ENCODE measurements around the gene ZMYM1.
A peak's percentile ranks its signal among the peaks of the same experiment; 100 is the strongest.
"Not testable (repeated sequence)": the region's sequence is repeated elsewhere in the genome, so short reads cannot be mapped to it uniquely, and the experiment has no call there.

ZMYM1 gene

DNA sequence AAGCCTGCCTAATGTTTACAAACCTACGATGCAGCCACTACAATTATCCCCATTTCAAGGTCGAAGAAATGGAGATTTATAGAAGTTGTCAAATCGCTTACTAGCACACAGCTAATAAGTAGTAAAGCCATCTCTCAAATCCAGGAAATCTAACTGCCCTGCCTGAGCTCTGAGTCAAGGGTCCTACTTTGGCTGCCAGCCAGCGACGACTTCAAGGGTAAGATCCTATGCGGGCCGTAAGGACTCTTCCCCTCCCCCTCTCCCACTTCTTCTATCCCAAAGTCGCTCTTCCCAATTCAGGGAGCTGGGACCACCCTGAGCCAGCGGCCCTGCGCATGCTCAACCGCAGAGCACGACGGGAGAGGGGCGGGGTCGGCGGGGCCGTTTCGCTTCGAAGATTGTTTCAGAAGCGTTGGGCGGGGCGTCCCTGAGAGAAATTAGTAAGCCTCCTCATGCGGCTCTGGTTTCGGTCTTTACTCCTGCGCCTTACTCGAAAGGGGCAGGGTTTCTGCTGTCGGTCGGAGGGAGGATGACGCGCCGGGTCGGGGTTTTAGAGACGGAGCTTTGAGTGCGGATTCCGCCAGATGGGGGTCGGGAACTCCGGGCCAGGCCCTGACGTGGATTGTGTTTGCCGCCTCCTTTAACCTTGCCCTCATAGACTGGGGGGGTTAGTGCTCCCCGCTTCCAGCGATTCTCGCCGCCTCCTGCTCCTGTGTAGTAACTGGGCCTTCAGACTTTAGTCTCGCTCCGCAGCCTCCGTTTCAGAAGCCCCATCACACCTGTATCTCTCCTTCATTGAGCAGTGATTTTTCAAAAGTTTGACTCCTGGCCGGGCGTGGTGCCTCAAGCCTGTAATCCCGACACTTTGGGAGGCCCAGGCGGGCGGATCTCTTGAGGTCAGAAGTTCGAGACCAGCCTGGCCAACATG, at the start of gene ZMYM1:
ZMYM1 (plus strand) TSS at position 383 of the 928 bp plus-strand sequence. CDS start 14,603 bp downstream, outside the sequence.
- peak; percentile 94 for DNase-seq

DNA sequence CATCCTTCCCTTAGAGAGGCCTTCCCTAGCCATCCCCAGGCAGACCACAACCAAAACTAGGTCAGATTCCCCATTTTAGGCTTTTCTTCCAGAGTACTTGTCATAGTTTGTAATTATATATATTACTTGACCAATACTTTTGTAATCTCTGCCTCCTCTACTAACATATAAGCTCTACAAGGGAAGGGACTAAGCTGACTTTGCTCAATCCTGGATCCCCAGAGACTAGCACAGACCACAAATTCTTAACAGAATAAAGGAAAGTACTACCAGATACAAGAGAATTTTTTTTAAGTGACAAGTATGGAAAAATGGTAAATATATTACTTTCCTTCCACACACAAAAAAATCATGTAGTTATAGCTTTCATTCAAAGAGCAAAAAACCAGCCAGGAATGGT, 49.4 kb upstream of the ZMYM1 start:
- DNase-seq, result no peak

DNA sequence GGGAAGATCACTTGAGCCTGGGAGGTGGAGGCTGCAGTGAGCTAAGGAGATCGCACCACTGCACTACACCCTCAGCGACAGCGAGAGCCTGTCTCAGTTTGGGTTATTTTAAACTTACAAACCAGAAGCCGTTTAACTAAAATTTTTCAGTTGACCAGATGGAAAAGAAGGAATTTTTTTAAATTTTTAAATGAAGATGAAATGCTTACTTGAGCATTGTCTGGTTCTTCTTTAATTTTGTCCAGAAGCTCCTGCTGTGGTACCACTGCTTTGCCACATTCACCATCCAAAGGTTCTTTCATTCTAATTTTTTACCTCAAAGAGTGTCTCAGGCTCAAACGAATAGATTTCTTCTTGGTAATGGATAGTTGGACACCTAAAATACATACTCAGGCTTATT, 48.8 kb upstream of the ZMYM1 start:
- DNase-seq, result no peak

GRCh38 chr1:35030756-35031446, 48.3 kb upstream of the ZMYM1 start:
- DNase-seq, result peak; percentile 29

- no peak for DNase-seq
Measured at GRCh38 chr1:35032384-35032739, 46.8 kb upstream of the ZMYM1 start.

GRCh38 chr1:35033346-35033745, 45.8 kb upstream of the ZMYM1 start:
- DNase-seq, result no peak

GRCh38 chr1:35036621-35037020, 42.6 kb upstream of the ZMYM1 start:
- DNase-seq, result no peak

DNA sequence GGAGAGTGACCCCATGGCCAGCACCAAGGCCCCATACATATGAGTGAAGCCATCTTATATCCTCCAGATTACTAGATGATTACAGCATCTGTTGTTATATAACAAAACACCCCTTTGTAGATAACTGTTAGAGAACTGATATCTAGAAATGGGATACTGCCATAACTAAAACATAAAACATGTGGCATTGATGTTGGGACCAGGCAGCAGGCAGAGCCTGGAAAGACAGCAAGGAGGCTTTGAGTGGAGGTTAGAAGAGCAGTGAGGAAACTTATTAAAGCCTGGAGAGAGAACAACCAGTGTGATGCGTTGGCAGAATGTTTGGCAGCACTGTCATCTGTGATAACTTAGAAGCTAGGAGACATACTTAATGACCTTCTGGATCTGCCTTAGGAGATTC, 42.0 kb upstream of the ZMYM1 start:
- DNase-seq, result no peak

DNA sequence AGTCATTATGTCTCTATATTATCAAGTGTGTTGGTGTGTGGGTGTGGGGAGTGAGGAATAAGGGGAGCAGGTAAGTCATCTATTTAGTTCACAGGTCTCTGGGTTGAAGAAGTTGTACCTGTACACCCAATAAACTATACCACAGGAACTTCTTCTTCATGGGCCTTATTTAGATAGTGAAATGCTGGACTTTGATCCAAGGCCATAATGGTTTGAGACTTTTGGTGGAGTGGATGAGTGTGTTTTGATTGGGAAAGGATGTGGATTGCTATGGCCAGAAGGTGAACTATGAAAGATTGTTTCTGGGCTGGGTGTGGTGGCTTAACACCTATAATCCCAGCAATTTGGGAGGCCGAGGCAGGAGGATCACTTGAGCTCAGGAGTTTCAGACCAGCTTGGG, 40.5 kb upstream of the ZMYM1 start:
- DNase-seq, result no peak

GRCh38 chr1:35043498-35043897, 35.7 kb upstream of the ZMYM1 start:
- DNase-seq, result no peak

DNA sequence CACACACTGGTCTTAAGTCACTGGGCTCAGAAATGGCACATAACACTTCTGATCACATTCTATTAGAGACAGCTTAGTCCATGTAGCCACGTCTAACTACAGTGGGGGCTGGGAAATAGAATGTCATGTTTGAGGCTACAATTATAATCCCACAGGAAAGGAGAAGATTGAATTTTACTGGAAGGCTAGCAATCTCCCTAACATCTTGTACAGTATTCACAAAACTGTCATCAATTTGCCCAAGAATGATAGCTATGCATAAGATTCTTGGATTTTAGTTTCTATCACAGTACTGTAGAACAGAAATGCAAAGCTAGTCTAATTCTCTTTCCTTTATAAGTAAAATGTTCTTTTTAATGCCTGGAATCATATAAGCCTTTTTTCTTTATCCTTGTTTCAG, 34.8 kb upstream of the ZMYM1 start:
- no peak for DNase-seq

DNA sequence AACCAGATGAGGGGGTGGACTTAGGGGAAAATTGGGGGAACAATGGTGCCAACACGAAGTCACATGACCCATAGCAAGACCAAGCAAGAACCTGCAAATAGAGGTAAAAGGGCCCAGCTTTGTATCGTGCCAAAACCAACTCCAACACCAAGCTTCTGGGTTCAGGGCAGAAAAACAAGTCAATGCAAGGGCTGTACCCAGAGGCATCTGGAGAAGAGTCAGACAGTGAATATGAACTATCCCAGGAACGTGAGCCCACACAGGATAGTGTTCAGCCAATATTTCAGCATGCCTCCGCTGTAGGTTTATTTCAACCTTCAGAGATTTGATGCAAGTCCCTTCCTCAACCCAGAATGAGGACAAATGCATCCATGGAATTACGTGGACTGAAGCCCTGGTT, 32.5 kb upstream of the ZMYM1 start:
- no peak for DNase-seq

GRCh38 chr1:35047188-35047858, 31.9 kb upstream of the ZMYM1 start:
- no peak for DNase-seq

GRCh38 chr1:35049116-35049515, 30.1 kb upstream of the ZMYM1 start:
- no peak for DNase-seq

GRCh38 chr1:35053433-35053832, 25.8 kb upstream of the ZMYM1 start:
- no peak for DNase-seq

GRCh38 chr1:35054282-35054681, 24.9 kb upstream of the ZMYM1 start:
- DNase-seq, result not testable (repeated sequence)

GRCh38 chr1:35058321-35058720, 20.9 kb upstream of the ZMYM1 start:
- DNase-seq, result not testable (repeated sequence)

GRCh38 chr1:35058988-35059387, 20.2 kb upstream of the ZMYM1 start:
- DNase-seq, result no peak

GRCh38 chr1:35062518-35063196, 16.5 kb upstream of the ZMYM1 start:
- no peak for DNase-seq

DNA sequence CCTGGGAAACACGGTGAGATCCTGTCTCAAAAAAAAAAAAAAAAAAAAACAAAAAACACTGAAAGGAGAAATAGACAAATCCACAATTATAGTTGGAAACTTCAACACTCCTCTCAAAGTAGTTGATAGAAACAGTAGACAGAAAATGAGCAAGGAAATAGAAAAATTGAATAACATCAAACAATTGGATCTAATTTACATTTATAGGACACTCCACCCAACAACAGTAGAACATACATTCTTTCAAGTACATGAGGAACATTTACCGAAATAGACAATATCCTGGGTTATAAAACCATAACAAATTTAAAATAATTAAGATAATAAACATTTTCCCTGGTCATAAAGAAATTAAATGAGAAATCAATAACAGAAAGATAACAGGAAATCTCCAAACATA, 14.9 kb upstream of the ZMYM1 start:
- no peak for DNase-seq

DNA sequence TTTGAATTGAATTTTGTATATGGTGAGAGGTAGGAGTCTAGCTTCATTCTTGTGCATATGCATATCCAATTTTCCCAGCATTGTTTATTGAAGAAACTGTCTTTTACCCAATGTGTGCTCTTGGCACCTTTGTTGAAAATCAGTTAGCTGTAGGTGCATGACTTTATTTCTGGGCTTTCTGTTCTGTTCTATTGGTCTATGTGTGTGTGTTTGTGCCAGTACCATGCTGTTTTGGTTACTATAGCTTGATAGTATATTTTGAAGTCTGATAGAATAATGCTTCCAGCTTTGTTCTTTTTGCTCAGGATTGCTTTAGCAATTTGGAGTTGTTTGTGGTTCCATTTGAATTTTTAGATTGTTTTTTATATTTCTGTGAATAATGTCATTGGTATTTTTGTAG, 9.4 kb upstream of the ZMYM1 start:
- DNase-seq, result no peak

GRCh38 chr1:35073265-35073811, 5.8 kb upstream of the ZMYM1 start:
- no peak for DNase-seq

DNA sequence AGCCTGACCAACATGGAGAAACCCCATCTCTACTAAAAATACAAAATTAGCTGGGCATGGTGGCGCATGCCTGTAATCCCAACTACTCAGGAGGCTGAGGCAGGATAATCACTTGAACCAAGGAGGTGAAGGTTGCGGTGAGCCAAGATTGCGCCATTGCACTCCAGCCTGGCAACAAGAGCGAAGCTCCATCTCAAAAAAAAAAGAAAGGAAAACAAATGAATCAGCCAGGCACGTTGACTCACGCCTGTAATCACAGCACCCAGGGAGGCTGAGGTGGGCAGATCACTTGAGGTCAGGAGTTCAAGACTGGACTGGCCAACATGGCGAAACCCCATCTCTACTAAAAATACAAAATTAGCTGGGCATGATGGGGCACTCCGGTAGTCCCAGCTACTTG, 2.8 kb upstream of the ZMYM1 start:
- DNase-seq, result not testable (repeated sequence)
